SK-N-SH (cell line): Measurements from ENCODE around the gene NTRK2. TPM values are rescaled to one million over a fixed set of nuclear protein-coding genes. Genes with fewer than 3 reads are reported as not detected.

ENCODE experiments used
- CTCF ChIA-PET: fragments of 300-600, 350-600 bp; formaldehyde crosslinking; extraction: SDS; loops from one replicate; lab custom pipeline; 2021; lab: Yijun Ruan, JAX
- POLR2A ChIA-PET: fragments of 350-600 bp; sonication (Branson Sonifier 250); formaldehyde crosslinking; extraction: SDS; loops from one replicate; lab custom pipeline; 2020; ENCODE audit warnings: antibody characterized with exemption, inconsistent platforms; lab: Yijun Ruan, JAX
- DNase-seq: peaks from one replicate; pipeline ENCODE4 v3.0.0; 2012
- H2AFZ ChIP-seq: fragments of 200-600 bp; sonication (generic); 2 replicates; pipeline ENCODE4 v1.8.1; 2016; ENCODE audit warnings: antibody characterized with exemption, mild to moderate bottlenecking, low read depth
- H3F3A ChIP-seq: fragments of 200-600 bp; sonication (generic); replicated peaks from 2 replicates; pipeline ENCODE3; 2016; ENCODE audit warnings: antibody characterized with exemption, mild to moderate bottlenecking; ENCODE audit not compliant: insufficient read depth
- H3K27ac ChIP-seq, 2 experiments: fragments of 200-500 bp in 1 of 2; fragments of 200-600 bp in 1 of 2; sonication (Bioruptor generic) in 1 of 2; sonication (generic), shearing (Covaris generic) in 1 of 2; 2 replicates each; pipeline versions ENCODE4 v1.5.1 to v1.6.1; 2014 to 2016; ENCODE audit warnings: low read depth in 2 of 2, inconsistent platforms in 1 of 2, low read length in 1 of 2, mild to moderate bottlenecking in 1 of 2, mixed read lengths in 1 of 2
- H3K27me3 ChIP-seq: fragments of 200-600 bp; sonication (generic), shearing (Covaris generic); 2 replicates; pipeline ENCODE4 v1.6.1; 2016; ENCODE audit warnings: mixed run types; ENCODE audit not compliant: insufficient read depth
- H3K36me3 ChIP-seq, 2 experiments: fragments of 200-500 bp in 1 of 2; fragments of 200-600 bp in 1 of 2; sonication (Bioruptor generic) in 1 of 2; sonication (generic) in 1 of 2; replicated peaks in 1 of 2; 2 replicates each; pipeline versions ENCODE3 to v1.5.1; 2014 to 2016; ENCODE audit warnings: low read length in 1 of 2, mild to moderate bottlenecking in 1 of 2; ENCODE audit not compliant: insufficient read depth in 2 of 2, control insufficient read depth in 1 of 2
- H3K4me1 ChIP-seq, 2 experiments: fragments of 200-500 bp in 1 of 2; fragments of 200-600 bp in 1 of 2; sonication (Bioruptor generic) in 1 of 2; sonication (generic), shearing (Covaris generic) in 1 of 2; 2 replicates each; pipeline versions ENCODE4 v1.5.1 to v1.6.1; 2014 to 2016; ENCODE audit warnings: low read depth in 1 of 2, low read length in 1 of 2, mixed run types in 1 of 2; ENCODE audit not compliant: insufficient read depth in 2 of 2, control insufficient read depth in 1 of 2
- H3K4me2 ChIP-seq: fragments of 200-600 bp; sonication (generic), shearing (Covaris generic); 2 replicates; pipeline ENCODE4 v1.6.1; 2017; ENCODE audit warnings: mixed run types
- H3K4me3 ChIP-seq, 2 experiments: fragments of 200-500 bp in 1 of 2; fragments of 200-600 bp in 1 of 2; sonication (Bioruptor generic) in 1 of 2; sonication (generic), shearing (Covaris generic) in 1 of 2; 2 replicates each; pipeline versions ENCODE4 v1.5.1 to v1.8.1; 2014 to 2016; ENCODE audit warnings: low read depth in 2 of 2, inconsistent platforms in 1 of 2, low read length in 1 of 2, mild to moderate bottlenecking in 1 of 2, mixed read lengths in 1 of 2, moderate library complexity in 1 of 2
- H3K79me2 ChIP-seq: fragments of 200-600 bp; sonication (generic); 2 replicates; pipeline ENCODE4 v1.8.1; 2017; ENCODE audit warnings: mild to moderate bottlenecking; ENCODE audit not compliant: insufficient read depth
- H3K9ac ChIP-seq: fragments of 200-600 bp; sonication (generic); 2 replicates; pipeline ENCODE4 v1.6.1; 2017; ENCODE audit warnings: mixed run types
- H3K9me2 ChIP-seq: fragments of 200-600 bp; sonication (generic); 2 replicates; pipeline ENCODE4 v1.6.1; 2017; ENCODE audit warnings: mixed run types
- H3K9me3 ChIP-seq: fragments of 200-600 bp; sonication (generic); 2 replicates; pipeline ENCODE4 v1.6.1; 2017; ENCODE audit warnings: mixed run types, mild to moderate bottlenecking, moderate library complexity
- H4K20me1 ChIP-seq: fragments of 200-600 bp; sonication (generic); 2 replicates; pipeline ENCODE4 v1.6.1; 2017; ENCODE audit warnings: mild to moderate bottlenecking, mixed run types; ENCODE audit not compliant: insufficient read depth
- FOXM1 ChIP-seq: IDR thresholded peaks from 2 replicates; pipeline ENCODE4 v1.4.0; 2012; ENCODE audit warnings: low read depth, mild to moderate bottlenecking
- GABPA ChIP-seq: IDR thresholded peaks from 2 replicates; pipeline ENCODE4 v1.4.0; 2012; ENCODE audit warnings: low read depth, mild to moderate bottlenecking
- GATA2 ChIP-seq: sonication (generic); formaldehyde crosslinking; IDR thresholded peaks from 2 replicates; pipeline ENCODE4 v1.5.0; 2020; ENCODE audit warnings: mild to moderate bottlenecking, missing genetic modification reagents
- JUND ChIP-seq: IDR thresholded peaks from 2 replicates; pipeline ENCODE4 v1.4.0; 2012
- MEF2A ChIP-seq: IDR thresholded peaks from 2 replicates; pipeline ENCODE4 v1.4.0; 2012; ENCODE audit warnings: low read depth, borderline replicate concordance
- MXI1 ChIP-seq: IDR thresholded peaks from 2 replicates; pipeline ENCODE4 v1.6.1; 2012; ENCODE audit warnings: mild to moderate bottlenecking, low read depth, low read length, improper control_type of control experiment
- NFIC ChIP-seq: IDR thresholded peaks from 2 replicates; pipeline ENCODE4 v1.4.0; 2012; ENCODE audit warnings: borderline replicate concordance
- NRF1 ChIP-seq: IDR thresholded peaks from 2 replicates; pipeline ENCODE4 v1.6.1; 2012; ENCODE audit warnings: low read depth, mild to moderate bottlenecking, low read length
- POLR2AphosphoS5 ChIP-seq: IDR thresholded peaks from 2 replicates; pipeline ENCODE4 v1.6.1; 2012; ENCODE audit warnings: low read depth, low read length
- RCOR1 ChIP-seq: fragments of 150-350 bp; IDR thresholded peaks from 2 replicates; pipeline ENCODE4 v1.6.1; 2017; ENCODE audit warnings: antibody characterized with exemption, low read length
- RFX5 ChIP-seq: IDR thresholded peaks from 2 replicates; pipeline ENCODE4 v1.6.1; 2012; ENCODE audit warnings: mild to moderate bottlenecking, improper control_type of control experiment, low read length
- SMC3 ChIP-seq: IDR thresholded peaks from 2 replicates; pipeline ENCODE4 v1.6.1; 2012; ENCODE audit warnings: low read depth, low read length, improper control_type of control experiment
- TAF1 ChIP-seq: IDR thresholded peaks from 2 replicates; pipeline ENCODE4 v1.6.1; 2012; ENCODE audit warnings: low read depth, mild to moderate bottlenecking, low read length, moderate library complexity, borderline replicate concordance
- TCF12 ChIP-seq: IDR thresholded peaks from 2 replicates; pipeline ENCODE4 v1.4.0; 2012
- YY1 ChIP-seq: IDR thresholded peaks from 2 replicates; pipeline ENCODE4 v1.4.0; 2012; ENCODE audit warnings: low read depth, mild to moderate bottlenecking
- WGBS: methylation state at CpG from one replicate; pipeline ENCODE4 v1.1.6; 2017; ENCODE audit warnings: low lambda C conversion rate; 5-methylcytosine and 5-hydroxymethylcytosine counted together
- polyA plus RNA-seq, 3 experiments: library from polyadenylated mRNA; depleted of rRNA; stranded (reverse); fragments of >200 nt; gene quantifications; 2 replicates each; pipeline ENCODE4 v1.2.3, GENCODE V29; 2012
- TF ChIP-seq, protein P1 (sequence below): IDR thresholded peaks from 2 replicates; pipeline ENCODE4 v1.6.1; 2012; ENCODE audit warnings: mild to moderate bottlenecking, low read depth, low read length, moderate library complexity
- TF ChIP-seq, protein P2 (sequence below): IDR thresholded peaks from 2 replicates; pipeline ENCODE4; 2012
- TF ChIP-seq, protein P3 (sequence below): IDR thresholded peaks from 2 replicates; pipeline ENCODE4 v1.4.0; 2012; ENCODE audit warnings: low read depth, borderline replicate concordance
- TF ChIP-seq, protein P4 (sequence below): fragments of 200-600 bp; sonication (generic); IDR thresholded peaks from 2 replicates; pipeline ENCODE4 v1.6.1; 2017; ENCODE audit warnings: antibody characterized with exemption, mild to moderate bottlenecking, moderate library complexity

NTRK2 gene
- polyA plus RNA-seq, 1 of the 3 experiments (the other 2 are of a cell fraction), result 0.05 TPM

DNA sequence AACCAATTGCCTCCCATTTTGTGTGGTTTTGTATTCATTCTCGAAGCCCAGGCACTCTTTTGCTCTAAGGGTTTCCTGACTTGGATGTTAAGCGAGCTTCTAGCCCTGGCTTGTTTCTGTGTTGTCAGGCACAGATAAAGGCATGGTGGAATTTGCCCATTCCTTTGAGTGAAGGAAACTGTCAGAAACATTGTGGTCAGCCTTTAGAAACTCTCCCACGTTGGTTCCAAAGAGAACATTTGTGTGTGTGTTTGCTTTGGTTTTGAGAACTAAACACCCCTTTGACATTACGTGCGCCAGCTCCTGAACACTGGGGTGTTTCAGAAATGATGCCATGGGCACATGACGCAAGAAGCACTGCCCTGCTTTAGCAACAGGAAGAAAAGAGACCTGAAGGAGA is 320.9 kb downstream of the NTRK2 start:
- 52% methylated on average over 6 of the region's 6 CpGs for WGBS
- Histone ChIP-seq H3K27me3 (no peaks in the 10 kb centered on the region), H3K4me1 (peaks cover 0 to 3% of the 10 kb centered on the region in 2 experiments; a peak in 1 of 4 replicates), H3K4me2 (no peak overlapping the region), H4K20me1 (no peaks in the 10 kb centered on the region), H3K9me2 (no peaks in the 10 kb centered on the region), H3K36me3 (no peaks in the 10 kb centered on the region), H3K27ac (no peak overlapping the region), H3F3A (no peaks in the 10 kb centered on the region), H3K9ac (no peak overlapping the region), H3K9me3 (no peaks in the 10 kb centered on the region), H3K4me3 (no peak overlapping the region), H3K79me2 (no peaks in the 10 kb centered on the region), H2AFZ (no peak overlapping the region)
- CTCF ChIA-PET, result no interaction called here
- no peak for DNase-seq
- POLR2A ChIA-PET, result no interaction called here
- TF ChIP-seq TAF1, result no peak
- TF ChIP-seq, protein P1, sequence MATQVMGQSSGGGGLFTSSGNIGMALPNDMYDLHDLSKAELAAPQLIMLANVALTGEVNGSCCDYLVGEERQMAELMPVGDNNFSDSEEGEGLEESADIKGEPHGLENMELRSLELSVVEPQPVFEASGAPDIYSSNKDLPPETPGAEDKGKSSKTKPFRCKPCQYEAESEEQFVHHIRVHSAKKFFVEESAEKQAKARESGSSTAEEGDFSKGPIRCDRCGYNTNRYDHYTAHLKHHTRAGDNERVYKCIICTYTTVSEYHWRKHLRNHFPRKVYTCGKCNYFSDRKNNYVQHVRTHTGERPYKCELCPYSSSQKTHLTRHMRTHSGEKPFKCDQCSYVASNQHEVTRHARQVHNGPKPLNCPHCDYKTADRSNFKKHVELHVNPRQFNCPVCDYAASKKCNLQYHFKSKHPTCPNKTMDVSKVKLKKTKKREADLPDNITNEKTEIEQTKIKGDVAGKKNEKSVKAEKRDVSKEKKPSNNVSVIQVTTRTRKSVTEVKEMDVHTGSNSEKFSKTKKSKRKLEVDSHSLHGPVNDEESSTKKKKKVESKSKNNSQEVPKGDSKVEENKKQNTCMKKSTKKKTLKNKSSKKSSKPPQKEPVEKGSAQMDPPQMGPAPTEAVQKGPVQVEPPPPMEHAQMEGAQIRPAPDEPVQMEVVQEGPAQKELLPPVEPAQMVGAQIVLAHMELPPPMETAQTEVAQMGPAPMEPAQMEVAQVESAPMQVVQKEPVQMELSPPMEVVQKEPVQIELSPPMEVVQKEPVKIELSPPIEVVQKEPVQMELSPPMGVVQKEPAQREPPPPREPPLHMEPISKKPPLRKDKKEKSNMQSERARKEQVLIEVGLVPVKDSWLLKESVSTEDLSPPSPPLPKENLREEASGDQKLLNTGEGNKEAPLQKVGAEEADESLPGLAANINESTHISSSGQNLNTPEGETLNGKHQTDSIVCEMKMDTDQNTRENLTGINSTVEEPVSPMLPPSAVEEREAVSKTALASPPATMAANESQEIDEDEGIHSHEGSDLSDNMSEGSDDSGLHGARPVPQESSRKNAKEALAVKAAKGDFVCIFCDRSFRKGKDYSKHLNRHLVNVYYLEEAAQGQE, result no peak
- TF ChIP-seq, protein P2, sequence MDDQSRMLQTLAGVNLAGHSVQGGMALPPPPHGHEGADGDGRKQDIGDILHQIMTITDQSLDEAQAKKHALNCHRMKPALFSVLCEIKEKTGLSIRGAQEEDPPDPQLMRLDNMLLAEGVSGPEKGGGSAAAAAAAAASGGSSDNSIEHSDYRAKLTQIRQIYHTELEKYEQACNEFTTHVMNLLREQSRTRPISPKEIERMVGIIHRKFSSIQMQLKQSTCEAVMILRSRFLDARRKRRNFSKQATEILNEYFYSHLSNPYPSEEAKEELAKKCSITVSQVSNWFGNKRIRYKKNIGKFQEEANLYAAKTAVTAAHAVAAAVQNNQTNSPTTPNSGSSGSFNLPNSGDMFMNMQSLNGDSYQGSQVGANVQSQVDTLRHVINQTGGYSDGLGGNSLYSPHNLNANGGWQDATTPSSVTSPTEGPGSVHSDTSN, result no peak
- no peak for TF ChIP-seq GATA2 (CRISPR knock-in tag)
- no peak for TF ChIP-seq MEF2A
- TF ChIP-seq, protein P3, sequence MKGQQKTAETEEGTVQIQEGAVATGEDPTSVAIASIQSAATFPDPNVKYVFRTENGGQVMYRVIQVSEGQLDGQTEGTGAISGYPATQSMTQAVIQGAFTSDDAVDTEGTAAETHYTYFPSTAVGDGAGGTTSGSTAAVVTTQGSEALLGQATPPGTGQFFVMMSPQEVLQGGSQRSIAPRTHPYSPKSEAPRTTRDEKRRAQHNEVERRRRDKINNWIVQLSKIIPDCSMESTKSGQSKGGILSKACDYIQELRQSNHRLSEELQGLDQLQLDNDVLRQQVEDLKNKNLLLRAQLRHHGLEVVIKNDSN, result no peak
- TF ChIP-seq, protein P4, sequence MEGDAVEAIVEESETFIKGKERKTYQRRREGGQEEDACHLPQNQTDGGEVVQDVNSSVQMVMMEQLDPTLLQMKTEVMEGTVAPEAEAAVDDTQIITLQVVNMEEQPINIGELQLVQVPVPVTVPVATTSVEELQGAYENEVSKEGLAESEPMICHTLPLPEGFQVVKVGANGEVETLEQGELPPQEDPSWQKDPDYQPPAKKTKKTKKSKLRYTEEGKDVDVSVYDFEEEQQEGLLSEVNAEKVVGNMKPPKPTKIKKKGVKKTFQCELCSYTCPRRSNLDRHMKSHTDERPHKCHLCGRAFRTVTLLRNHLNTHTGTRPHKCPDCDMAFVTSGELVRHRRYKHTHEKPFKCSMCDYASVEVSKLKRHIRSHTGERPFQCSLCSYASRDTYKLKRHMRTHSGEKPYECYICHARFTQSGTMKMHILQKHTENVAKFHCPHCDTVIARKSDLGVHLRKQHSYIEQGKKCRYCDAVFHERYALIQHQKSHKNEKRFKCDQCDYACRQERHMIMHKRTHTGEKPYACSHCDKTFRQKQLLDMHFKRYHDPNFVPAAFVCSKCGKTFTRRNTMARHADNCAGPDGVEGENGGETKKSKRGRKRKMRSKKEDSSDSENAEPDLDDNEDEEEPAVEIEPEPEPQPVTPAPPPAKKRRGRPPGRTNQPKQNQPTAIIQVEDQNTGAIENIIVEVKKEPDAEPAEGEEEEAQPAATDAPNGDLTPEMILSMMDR, result no peak

DNA sequence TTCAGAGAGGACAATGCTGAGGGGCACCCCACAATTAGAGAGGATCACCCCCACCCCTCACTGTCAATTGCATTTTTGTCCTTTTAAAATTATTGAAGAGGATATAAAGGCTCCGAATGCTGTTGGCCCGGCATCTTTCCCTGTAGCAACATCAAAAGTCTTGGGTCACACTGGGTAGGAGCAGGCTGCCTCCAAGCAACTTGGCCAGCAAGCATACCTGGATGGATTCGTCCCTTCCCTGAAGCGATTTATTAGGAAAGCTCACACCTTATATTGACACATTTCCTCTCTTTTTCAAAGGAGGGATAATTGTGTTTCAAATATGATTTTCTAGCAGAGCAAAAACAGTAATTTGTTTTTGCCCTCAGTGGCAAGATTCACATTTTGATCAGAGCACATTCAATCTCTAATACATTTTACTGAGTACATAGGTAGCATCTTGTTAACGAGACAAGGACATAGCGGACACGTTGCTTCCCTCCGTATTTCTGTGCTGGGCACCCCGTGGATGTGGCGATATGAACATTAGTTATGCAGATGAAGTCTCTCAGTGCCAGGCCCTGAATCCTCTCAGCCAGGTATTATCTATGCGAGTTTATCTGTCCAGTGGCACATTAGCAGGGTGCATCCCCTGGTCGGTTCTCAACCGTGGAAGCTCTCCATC is 321.5 kb downstream of the NTRK2 start:
- Histone ChIP-seq H3K27me3 (no peaks in the 10 kb centered on the region), H3K27ac (no peak overlapping the region), H4K20me1 (no peaks in the 10 kb centered on the region), H3K9me3 (no peaks in the 10 kb centered on the region), H2AFZ (no peak overlapping the region), H3K4me2 (no peak overlapping the region), H3K79me2 (no peaks in the 10 kb centered on the region), H3K36me3 (no peaks in the 10 kb centered on the region), H3K4me1 (peaks cover 0 to 5% of the 10 kb centered on the region in 2 experiments; a peak in 1 of 4 replicates), H3K9me2 (no peaks in the 10 kb centered on the region), H3K4me3 (no peak overlapping the region), H3F3A (no peaks in the 10 kb centered on the region), H3K9ac (no peak overlapping the region)
- WGBS, result 70% methylated on average over 13 of the region's 13 CpGs
- ChIA-PET CTCF (no interaction called here), POLR2A (no interaction called here)
- TF ChIP-seq RCOR1 (no peak), RFX5 (no peak), MXI1 (no peak), YY1 (no peak), TCF12 (no peak), SMC3 (no peak), FOXM1 (no peak), NFIC (no peak), POLR2AphosphoS5 (no peak), GABPA (no peak), NRF1 (no peak), JUND (no peak)
- TF ChIP-seq, protein P3, result no peak
- TF ChIP-seq, protein P2, result no peak
- no peak for DNase-seq
